Lower lobe of right lung (tissue), 2 donors: ENCODE measurements around the gene MKNK2. TPM values are rescaled to one million over a fixed set of nuclear protein-coding genes. Genes with fewer than 3 reads are reported as not detected.
"Not testable (repeated sequence)": the region's sequence is repeated elsewhere in the genome, so short reads cannot be mapped to it uniquely, and the experiment has no call there.

Source experiments
- ATAC-seq, 2 donors: fragments of 200-7000 bp; cut with Tn5 transposase; one replicate each; pipeline ENCODE4 v1.9.1; 2020 to 2022; ENCODE audit warnings: mild to moderate bottlenecking in 2 of 2, moderate library complexity in 2 of 2
- DNase-seq: peaks from one replicate; pipeline ENCODE4 v3.0.0-alpha.2; 2020
- H3K27ac ChIP-seq: fragments of 200-600 bp; one replicate; pipeline ENCODE4 v1.8.0; 2022
- H3K27me3 ChIP-seq: fragments of 200-600 bp; one replicate; pipeline ENCODE4 v1.8.0; 2022; ENCODE audit warnings: low read depth
- H3K36me3 ChIP-seq: fragments of 200-600 bp; one replicate; pipeline ENCODE4 v1.8.0; 2022; ENCODE audit warnings: mild to moderate bottlenecking
- H3K4me1 ChIP-seq: fragments of 200-600 bp; one replicate; pipeline ENCODE4 v1.8.0; 2022
- H3K4me3 ChIP-seq: fragments of 200-600 bp; one replicate; pipeline ENCODE4 v1.8.0; 2022; ENCODE audit warnings: mild to moderate bottlenecking
- H3K9me3 ChIP-seq: fragments of 200-600 bp; one replicate; pipeline ENCODE4 v1.8.0; 2022
- intact Hi-C: fragments of 100-400 bp; cut with DNase I; formaldehyde crosslinking; loops from one replicate; pipeline ENCODE4 v1.11.0; 2022
- total RNA-seq: library from RNA; stranded (reverse); fragmentation: NEBNext Ultra II Directional; extraction: Animal tissue kit (Norgen Biotek cat#: 25700); gene quantifications from one replicate; pipeline ENCODE4 v1.2.1, GENCODE V29; 2021
- TF ChIP-seq, protein P1 (sequence below): fragments of 200-600 bp; IDR thresholded peaks from one replicate; pipeline ENCODE4 v1.8.0; 2022; ENCODE audit warnings: antibody characterized with exemption, mild to moderate bottlenecking
- donor health status: DM: no; HTN: yes; CAD: no; lungs with severe emphysema.

The MKNK2 gene
- total RNA-seq, 1 donor from 2014 or later: 268 TPM

GRCh38 chr19:2097203-2097885, 46.3 kb upstream of the MKNK2 start:
- H3K4me3 ChIP-seq: peak overlapping the region; percentile 54
- DNase-seq (no peak), ATAC-seq (no peak)
- H3K27me3 ChIP-seq: no peaks in the 10 kb centered on the region
- no peaks in the 10 kb centered on the region for H3K9me3 ChIP-seq
- H3K4me1 ChIP-seq: peaks cover 42% of the 10 kb centered on the region
- intact Hi-C loops: no loop called here
- H3K27ac ChIP-seq: peak overlapping the region; percentile 69
- TF ChIP-seq, protein P1, sequence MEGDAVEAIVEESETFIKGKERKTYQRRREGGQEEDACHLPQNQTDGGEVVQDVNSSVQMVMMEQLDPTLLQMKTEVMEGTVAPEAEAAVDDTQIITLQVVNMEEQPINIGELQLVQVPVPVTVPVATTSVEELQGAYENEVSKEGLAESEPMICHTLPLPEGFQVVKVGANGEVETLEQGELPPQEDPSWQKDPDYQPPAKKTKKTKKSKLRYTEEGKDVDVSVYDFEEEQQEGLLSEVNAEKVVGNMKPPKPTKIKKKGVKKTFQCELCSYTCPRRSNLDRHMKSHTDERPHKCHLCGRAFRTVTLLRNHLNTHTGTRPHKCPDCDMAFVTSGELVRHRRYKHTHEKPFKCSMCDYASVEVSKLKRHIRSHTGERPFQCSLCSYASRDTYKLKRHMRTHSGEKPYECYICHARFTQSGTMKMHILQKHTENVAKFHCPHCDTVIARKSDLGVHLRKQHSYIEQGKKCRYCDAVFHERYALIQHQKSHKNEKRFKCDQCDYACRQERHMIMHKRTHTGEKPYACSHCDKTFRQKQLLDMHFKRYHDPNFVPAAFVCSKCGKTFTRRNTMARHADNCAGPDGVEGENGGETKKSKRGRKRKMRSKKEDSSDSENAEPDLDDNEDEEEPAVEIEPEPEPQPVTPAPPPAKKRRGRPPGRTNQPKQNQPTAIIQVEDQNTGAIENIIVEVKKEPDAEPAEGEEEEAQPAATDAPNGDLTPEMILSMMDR: no peak
- H3K36me3 ChIP-seq: peaks cover 44% of the 10 kb centered on the region

DNA sequence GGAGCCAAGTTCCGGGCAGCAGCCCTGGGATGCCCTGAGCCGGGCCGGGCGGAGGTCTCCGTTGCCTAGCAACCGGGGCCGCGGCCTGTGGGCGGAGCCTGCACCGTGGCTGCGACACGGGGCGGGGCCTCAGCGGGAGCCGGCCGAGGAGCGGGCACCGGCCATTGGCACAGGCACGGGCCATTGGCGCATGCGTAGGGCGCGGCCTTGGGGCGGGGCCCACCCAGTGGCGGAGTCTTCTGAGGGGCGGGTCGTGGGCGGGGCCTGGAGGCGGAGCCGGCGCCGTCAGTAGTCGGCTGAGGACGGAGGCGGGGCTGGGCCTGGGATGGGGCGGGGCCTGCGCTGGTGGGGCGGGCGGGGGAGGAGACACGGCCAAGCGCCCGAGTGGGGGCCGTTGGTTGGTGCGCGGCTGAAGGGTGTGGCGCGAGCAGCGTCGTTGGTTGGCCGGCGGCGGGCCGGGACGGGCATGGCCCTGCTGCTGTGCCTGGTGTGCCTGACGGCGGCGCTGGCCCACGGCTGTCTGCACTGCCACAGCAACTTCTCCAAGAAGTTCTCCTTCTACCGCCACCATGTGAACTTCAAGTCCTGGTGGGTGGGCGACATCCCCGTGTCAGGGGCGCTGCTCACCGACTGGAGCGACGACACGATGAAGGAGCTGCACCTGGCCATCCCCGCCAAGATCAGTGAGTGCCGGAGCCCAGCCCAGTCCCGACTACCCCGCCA, 45.6 kb upstream of the MKNK2 start, which contains the start of gene IZUMO4:
Gene IZUMO4, plus strand, starts transcription at position 436 of the 723 bp plus-strand sequence. Its CDS starts 31 bp downstream, at position 467.
- Histone ChIP-seq H3K9me3 (no peaks in the 10 kb centered on the region), H3K4me1 (peaks cover 49% of the 10 kb centered on the region), H3K27ac (peak within 1 kb of the TSS; percentile 96), H3K4me3 (peak within 1 kb of the TSS; percentile 83), H3K27me3 (no peaks in the 10 kb centered on the region), H3K36me3 (peaks cover 37% of the 10 kb centered on the region)
- ATAC-seq (peak; percentile 93 to 95), DNase-seq (peak; percentile 99)
- intact Hi-C loops: no loop called here
- TF ChIP-seq, protein P1: peak; percentile 61

DNA sequence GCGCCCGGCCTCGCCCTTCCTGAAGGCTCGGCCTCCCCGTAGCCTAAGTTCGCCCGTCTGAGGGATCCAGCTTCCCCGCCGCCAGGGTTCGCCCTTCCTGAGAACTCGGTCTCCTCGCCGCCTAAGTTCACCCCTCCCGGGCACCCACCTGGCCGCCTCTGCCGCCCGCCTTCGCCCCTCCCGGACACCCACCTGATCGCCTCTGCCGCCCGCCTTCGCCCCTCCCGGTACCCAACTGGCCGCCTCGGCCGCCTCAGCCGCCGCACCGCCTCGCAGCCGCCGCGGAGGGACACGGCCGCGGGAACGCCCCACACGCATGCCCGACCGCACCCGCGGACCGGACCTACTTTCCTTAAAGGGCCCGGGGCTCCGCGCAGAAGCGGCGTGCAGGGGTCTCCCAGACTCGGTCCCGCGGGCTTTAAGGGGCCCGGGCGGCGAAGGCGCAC, 45.0 kb upstream of the MKNK2 start, which contains the start of gene MOB3A:
Gene MOB3A, minus strand, starts transcription at position 293 of the 446 bp plus-strand sequence. CDS start 17,766 bp downstream, outside the sequence.
- TF ChIP-seq, protein P1: peak; percentile 34
- DNase-seq (peak; percentile 95), ATAC-seq (peak; percentile 81 to 86)
- Histone ChIP-seq H3K9me3 (no peaks in the 10 kb centered on the region), H3K27me3 (no peaks in the 10 kb centered on the region), H3K36me3 (peaks cover 31% of the 10 kb centered on the region), H3K27ac (peak within 1 kb of the TSS; percentile 96), H3K4me3 (peak within 1 kb of the TSS; percentile 83), H3K4me1 (peaks cover 55% of the 10 kb centered on the region)
- intact Hi-C loops: no loop called here

DNA sequence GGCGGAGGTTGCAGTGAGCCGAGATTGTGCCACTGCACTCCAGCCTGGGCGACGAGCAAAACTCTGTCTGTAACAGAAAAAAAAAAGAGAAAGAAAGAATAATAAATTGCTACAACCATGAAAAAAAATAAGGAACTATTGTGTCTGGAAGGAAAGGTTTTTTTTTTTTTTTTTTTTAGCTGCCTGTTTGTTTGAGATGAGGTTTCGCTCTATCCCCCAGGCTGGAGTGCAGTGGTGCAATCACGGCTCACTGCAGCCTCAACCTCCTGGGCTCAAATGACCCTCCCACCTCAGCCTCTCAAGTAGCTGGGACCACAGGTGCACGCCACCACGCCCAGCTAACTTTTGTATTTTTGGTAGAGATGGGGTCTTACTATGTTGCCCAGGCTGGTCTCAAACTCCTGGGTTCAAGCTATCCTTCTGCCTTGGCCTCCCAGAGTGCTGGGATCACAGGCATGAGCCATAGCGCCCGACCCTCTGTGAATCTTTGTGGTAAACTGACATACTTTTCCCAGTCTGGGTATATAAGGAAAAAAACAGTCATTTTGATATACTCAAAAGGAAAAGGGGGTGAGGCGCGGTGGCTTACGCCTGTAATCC, 41.0 kb upstream of the MKNK2 start:
- H3K4me3 ChIP-seq, H3K9me3 ChIP-seq, intact Hi-C loops, ATAC-seq, H3K27me3 ChIP-seq, DNase-seq: not testable (repeated sequence)
- H3K4me1 ChIP-seq: peaks cover 84% of the 10 kb centered on the region
- H3K36me3 ChIP-seq: peaks cover 14% of the 10 kb centered on the region
- H3K27ac ChIP-seq: peak overlapping the region; percentile 96

- DNase-seq (no peak), ATAC-seq (no peak)
- intact Hi-C loops: no loop called here
- Histone ChIP-seq H3K4me1 (peaks cover 91% of the 10 kb centered on the region), H3K27ac (peak overlapping the region; percentile 76), H3K9me3 (no peaks in the 10 kb centered on the region), H3K36me3 (peaks cover 18% of the 10 kb centered on the region), H3K27me3 (no peaks in the 10 kb centered on the region), H3K4me3 (peak overlapping the region; percentile 19)
- TF ChIP-seq, protein P1: no peak
Measured at GRCh38 chr19:2089727-2090053, 38.6 kb upstream of the MKNK2 start.
